ENCODE results near the gene LMAN2L. TPM values are rescaled to one million over a fixed set of nuclear protein-coding genes. Genes with fewer than 3 reads are reported as not detected.

LMAN2L gene
- total RNA-seq, 2 donors from 2014 or later: 6.6 to 7.8 TPM

DNA sequence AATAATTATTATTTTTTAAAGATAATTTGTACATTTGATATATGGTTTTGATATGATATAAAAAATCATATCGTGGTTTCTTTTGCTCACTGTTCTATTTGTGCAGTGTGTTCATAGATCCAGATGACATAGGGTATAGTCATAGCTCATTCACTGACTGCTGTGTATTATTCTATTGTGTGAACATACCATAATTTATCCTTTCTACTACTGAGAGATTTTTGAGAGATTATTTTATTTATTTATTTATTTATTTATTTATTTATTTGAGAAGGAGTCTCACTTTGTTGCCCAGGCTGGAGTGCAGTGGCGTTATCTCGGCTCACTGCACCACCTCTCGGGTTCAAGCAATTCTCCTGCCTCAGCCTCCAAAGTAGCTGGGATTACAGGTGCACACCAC lies 58.3 kb downstream of the LMAN2L start:
- Histone ChIP-seq H3K4me1 (peaks cover 38% of the 10 kb centered on the region), H3K9me3 (no peaks in the 10 kb centered on the region), H3K27ac (no peak overlapping the region), H3K27me3 (no peaks in the 10 kb centered on the region), H3K36me3 (replicated peaks in 1 of 2; ENCODE audit: insufficient read depth in 1 of 2, low read depth in 2 of 2) (no peaks in the 10 kb centered on the region), H3K4me3 (no peak overlapping the region)
- no peak for DNase-seq
- TF ChIP-seq, protein P1, sequence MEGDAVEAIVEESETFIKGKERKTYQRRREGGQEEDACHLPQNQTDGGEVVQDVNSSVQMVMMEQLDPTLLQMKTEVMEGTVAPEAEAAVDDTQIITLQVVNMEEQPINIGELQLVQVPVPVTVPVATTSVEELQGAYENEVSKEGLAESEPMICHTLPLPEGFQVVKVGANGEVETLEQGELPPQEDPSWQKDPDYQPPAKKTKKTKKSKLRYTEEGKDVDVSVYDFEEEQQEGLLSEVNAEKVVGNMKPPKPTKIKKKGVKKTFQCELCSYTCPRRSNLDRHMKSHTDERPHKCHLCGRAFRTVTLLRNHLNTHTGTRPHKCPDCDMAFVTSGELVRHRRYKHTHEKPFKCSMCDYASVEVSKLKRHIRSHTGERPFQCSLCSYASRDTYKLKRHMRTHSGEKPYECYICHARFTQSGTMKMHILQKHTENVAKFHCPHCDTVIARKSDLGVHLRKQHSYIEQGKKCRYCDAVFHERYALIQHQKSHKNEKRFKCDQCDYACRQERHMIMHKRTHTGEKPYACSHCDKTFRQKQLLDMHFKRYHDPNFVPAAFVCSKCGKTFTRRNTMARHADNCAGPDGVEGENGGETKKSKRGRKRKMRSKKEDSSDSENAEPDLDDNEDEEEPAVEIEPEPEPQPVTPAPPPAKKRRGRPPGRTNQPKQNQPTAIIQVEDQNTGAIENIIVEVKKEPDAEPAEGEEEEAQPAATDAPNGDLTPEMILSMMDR (IDR thresholded peaks at IDR 0.05): no peak
- TF ChIP-seq POLR2A (IDR thresholded peaks at IDR 0.05): no peak
- ATAC-seq: no peak
- WGBS, 2 donors: 79 to 81% methylated on average over 4 of the region's 4 CpGs
- intact Hi-C loops (cut with DNase I): no loop called here

DNA sequence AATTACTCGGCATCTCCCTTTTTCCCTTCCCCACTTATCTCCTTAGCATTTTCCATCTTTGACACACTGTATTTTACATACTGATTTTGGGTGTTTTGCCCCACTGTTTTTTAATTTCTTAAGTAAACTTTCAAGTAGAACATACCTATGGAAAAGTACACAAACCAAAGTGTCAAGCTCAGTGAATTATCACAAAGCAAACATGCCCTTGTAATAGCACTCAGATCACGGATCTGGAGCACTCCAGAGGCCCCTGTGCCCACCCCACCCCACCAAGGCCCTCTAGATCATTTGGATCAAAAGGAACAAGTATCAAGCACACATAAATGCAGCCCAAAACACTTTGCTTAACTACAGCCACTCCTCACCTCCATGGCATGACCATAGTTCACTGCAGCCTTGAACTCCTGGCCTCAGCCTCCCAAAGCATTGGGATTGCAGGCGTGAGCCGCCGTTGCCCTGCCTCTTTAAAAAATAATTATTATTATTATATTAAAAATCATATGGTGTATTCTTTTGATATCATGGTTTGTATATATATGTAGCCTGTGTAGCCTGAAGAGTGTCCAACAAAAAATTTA lies 59.2 kb downstream of the LMAN2L start:
- Histone ChIP-seq H3K36me3 (replicated peaks in 1 of 2; ENCODE audit: insufficient read depth in 1 of 2, low read depth in 2 of 2) (no peaks in the 10 kb centered on the region), H3K4me3 (no peak overlapping the region), H3K27me3 (no peaks in the 10 kb centered on the region), H3K27ac (peak overlapping the region in 2 of 4 donors; percentile 37 to 64), H3K9me3 (no peaks in the 10 kb centered on the region), H3K4me1 (peaks cover 34% of the 10 kb centered on the region)
- intact Hi-C loops (cut with DNase I): no loop called here
- peak; percentile 49 for ATAC-seq
- TF ChIP-seq, protein P1 (IDR thresholded peaks at IDR 0.05): no peak
- TF ChIP-seq POLR2A (IDR thresholded peaks at IDR 0.05): no peak
- no peak for DNase-seq
- WGBS, 2 donors: 24 to 31% methylated on average over 5 of the region's 5 CpGs

DNA sequence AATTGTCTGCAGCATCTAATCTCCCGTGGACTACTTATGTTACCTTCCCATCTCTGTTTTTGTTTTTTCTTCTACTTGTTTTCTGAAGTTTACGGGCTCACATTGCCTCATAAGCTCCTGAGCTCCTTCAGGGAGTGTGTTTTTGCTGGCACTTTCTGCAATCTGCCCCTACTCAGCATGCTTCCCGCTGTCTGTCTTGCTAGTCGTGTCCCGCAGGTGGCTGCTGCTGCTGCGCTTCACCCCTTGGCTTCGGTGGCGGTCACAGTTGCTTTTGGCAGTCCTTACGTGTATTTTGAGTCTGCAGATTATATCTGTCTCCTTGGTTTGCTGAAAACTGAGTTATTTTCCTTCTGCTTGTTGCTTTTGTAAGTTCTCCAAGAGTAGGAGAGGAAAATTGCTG lies 60.0 kb downstream of the LMAN2L start:
- WGBS, 2 donors: 22 to 23% methylated on average over 7 to 9 of the region's 9 CpGs
- H3K9me3 ChIP-seq: no peaks in the 10 kb centered on the region
- no peaks in the 10 kb centered on the region for H3K27me3 ChIP-seq
- peak overlapping the region in 3 of 4 donors; percentile 34 to 64 (median 37) for H3K27ac ChIP-seq
- H3K36me3 ChIP-seq (replicated peaks in 1 of 2; ENCODE audit: insufficient read depth in 1 of 2, low read depth in 2 of 2): no peaks in the 10 kb centered on the region
- intact Hi-C loops (cut with DNase I): no loop called here
- ATAC-seq (peak; percentile 63), DNase-seq (peak; percentile 51 to 74 (median 62))
- peaks cover 26% of the 10 kb centered on the region for H3K4me1 ChIP-seq
- H3K4me3 ChIP-seq: no peak overlapping the region
- no peak for TF ChIP-seq POLR2A (IDR thresholded peaks at IDR 0.05)
- TF ChIP-seq, protein P1 (IDR thresholded peaks at IDR 0.05): peak in 3 of 7 experiments; percentile 11 to 27 (median 13)

DNA sequence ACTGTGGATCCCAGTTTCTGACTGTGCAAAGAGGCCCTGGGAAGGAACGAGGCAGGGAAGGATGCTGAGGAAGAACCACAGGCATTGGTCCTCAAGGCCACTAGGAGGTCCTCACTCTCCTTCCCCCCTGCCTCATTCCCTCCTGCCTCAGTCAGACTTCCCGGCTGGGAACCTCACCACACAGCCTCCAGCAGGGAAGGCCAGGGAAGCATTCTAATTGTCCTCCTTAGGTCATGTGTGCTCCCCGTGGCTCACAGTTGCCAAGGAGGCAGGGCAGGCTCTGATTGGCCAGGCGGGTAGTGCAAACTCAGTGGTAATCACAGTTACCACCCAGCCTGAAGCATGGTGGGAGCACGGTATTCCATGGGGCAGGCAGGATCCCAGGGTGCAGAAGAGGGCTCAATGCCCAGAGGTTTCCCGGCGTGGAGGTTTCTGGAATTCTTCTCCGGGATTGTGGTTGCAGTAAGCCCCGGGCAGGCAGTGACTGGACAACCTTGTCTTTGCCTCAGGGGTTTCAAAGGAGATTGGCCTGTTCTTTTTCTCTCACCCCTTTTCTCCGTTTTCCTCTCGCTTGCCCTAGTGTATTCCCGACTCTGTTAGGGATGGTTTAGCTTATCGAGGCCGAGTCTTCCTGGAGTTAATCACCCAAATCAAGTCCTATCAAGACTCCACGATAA lies 70.2 kb downstream of the LMAN2L start:
- no peak for DNase-seq
- no peak for TF ChIP-seq POLR2A (IDR thresholded peaks at IDR 0.05)
- TF ChIP-seq, protein P1 (IDR thresholded peaks at IDR 0.05): no peak
- H3K27me3 ChIP-seq: no peaks in the 10 kb centered on the region
- no peaks in the 10 kb centered on the region for H3K9me3 ChIP-seq
- peaks cover 13% of the 10 kb centered on the region for H3K4me1 ChIP-seq
- intact Hi-C loops (cut with DNase I): no loop called here
- no peak for ATAC-seq
- 89 to 92% methylated on average over 15 of the region's 15 CpGs for WGBS, 2 donors
- peaks cover 0 to 2% of the 10 kb centered on the region in 2 donors for H3K36me3 ChIP-seq (replicated peaks in 1 of 2; ENCODE audit: insufficient read depth in 1 of 2, low read depth in 2 of 2)
- no peak overlapping the region for H3K27ac ChIP-seq
- H3K4me3 ChIP-seq: no peak overlapping the region

Data from body of pancreas (tissue), 4 donors.